GF-D8 (cell line): Measurements from ENCODE around the gene PCSK5.

Experiments
- DNase-seq: peaks from one replicate; lab custom pipeline; 2025; lab: John Stamatoyannopoulos, UW

The PCSK5 gene

GRCh38 chr9:76191493-76191892 is 301.0 kb downstream of the PCSK5 start:
- no peak for DNase-seq

DNA sequence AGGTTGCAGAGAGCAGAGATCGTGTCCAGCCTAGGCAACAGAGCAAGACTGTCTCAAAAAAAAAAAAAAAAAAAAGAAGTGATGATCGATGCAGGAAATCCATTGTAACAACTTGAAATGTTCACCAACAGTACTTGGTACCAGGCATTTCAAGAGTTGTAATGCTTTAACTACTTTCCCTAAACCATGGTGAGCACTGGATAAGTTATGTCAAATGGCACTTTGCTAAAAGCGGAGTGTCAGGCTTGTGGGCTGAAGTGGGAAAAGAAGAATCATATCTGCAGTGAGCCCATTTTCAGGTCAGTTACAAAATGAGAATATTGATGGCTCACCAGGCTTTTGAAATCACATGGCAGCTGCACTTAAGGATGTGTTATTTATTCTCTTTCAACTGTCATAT is 301.5 kb downstream of the PCSK5 start:
- DNase-seq, result no peak

DNA sequence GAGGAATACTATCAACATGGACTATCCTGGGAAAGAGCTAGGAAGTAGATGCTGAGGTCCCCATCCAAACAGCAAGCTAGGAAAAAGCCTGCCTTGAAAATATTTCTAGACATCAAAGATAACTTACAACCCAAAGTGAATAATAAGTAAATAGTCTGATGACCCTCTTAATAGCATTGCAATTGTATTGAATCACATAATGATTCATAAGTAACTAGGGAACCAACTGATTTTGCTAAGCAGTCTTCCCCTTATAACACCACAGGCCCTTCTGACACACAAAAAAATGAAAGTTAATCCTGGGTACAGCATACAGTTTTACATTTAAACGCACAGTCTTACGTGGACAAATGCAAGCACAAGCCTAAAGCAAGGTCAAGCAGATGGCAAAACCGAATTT is 304.4 kb downstream of the PCSK5 start:
- no peak for DNase-seq

DNA sequence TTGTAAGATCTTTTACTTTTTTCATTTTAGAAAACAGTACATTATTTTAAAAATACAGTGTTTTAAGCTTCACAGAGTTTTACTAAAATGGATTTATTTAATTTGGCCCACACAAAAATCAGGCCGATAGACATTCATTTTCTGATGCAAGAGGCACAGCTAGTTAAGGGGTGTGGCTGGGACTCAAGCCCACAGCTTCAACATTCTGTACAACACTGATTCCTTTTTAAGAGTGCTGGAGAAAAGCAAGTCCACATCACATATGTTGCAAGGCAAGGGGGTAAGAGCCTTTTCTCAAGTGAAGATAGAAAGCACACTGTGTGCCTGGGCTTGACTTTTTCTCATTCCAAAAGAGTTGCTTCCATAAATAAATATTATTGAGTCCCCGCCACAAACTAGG is 307.9 kb downstream of the PCSK5 start:
- DNase-seq, result no peak

DNA sequence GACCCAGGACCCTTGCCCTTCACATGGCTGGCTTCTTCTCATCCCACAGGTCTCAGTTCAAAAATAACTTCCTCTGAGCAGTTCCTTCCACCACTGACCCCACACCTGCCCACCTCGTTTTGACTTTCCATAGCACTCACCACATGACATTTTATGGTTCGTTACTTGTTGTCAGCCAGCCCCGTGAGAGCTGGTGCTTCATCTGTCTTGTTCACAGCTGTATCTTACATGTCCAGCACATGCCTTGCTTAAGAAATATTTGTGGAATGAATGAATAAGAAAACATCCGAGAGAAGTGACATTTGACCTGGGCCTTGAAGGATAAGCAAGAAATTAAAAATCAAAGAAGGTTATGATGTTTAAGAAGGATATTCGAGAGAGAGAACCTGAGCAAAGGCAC is 309.8 kb downstream of the PCSK5 start:
- DNase-seq, result no peak

DNA sequence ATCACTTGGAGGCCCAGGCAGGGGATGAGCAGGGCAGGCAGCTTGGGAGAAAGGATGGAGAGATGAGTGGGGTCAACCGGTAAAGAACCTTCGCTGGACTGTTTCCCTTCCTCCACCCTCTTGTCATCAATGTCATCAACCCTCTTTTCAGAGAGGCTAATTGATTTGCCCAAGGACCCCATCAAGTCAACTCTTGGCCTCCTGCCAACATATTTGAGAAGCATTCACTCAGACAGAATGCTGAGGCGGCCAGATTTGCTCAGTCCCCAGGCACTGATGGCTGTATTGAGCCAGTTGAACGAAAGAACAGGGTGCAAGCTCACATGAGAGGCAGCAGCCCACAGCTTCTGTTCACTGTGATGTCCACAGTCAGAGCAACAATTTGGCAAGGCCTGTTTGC is 310.3 kb downstream of the PCSK5 start:
- no peak for DNase-seq

DNA sequence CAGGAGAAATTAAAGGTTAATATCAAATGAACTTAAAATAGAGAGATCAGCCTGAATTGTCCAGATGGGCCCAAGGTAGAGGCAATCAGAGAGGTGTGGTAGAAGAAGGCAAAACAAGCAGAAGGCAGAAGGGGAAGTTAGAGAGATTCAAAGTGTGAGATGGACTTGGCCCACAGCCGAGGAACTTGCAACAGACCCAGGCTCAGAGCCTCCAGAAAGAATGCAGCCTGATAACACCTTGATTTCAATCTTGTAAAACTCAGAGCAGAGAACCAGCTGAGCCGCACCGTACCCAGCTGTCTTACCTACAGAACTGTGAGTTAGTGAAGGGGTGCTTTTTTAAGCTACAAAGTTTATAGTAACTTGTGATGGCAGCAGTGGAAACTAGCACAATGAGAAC is 312.9 kb downstream of the PCSK5 start:
- peak; percentile 30 for DNase-seq

- DNase-seq, result no peak
Measured at GRCh38 chr9:76206821-76207220, 316.3 kb downstream of the PCSK5 start.

DNA sequence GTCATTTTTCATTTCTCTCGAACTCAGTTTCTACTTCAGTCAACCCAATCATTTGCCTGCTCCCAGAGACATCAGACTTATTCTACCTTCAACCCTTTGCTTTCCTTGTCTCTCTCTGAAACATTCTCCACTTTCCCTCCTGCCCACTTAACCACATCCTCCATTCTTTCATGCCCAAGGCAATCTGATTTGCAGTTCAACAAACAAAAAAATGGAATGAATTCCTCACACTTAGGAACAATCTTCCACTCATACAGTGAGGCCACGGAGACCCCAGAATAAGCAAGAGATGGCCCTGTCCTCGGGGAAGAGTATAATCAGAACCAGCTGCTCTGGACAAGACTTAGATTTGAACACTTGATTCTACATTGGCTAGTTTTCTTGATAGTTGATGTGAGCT is 323.3 kb downstream of the PCSK5 start:
- DNase-seq, result no peak

DNA sequence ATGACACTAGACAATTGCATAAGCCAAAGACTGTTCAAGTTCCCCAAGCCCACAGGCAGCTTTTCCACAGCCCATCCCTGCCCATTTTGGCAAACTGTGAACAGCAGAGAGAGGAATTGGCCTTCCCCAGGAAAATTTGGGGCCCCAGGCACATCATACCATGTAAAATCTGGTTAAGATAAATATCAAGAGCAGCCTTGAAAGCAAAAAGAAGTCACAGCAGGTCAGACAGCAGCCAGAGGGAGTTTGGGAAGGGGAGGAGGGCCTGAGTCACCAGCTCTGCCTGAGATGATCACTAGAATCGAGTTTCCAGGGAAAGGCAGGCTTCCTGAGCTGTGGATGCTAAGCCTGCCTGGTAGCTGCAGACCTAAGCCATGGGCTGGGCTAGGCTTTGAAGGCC is 324.6 kb downstream of the PCSK5 start:
- DNase-seq, result no peak

- DNase-seq, result no peak
Measured at GRCh38 chr9:76216161-76216649, 325.7 kb downstream of the PCSK5 start.

- no peak for DNase-seq
Measured at GRCh38 chr9:76218117-76218885, 327.8 kb downstream of the PCSK5 start.

- no peak for DNase-seq
Measured at GRCh38 chr9:76218886-76219445, 328.5 kb downstream of the PCSK5 start.

DNA sequence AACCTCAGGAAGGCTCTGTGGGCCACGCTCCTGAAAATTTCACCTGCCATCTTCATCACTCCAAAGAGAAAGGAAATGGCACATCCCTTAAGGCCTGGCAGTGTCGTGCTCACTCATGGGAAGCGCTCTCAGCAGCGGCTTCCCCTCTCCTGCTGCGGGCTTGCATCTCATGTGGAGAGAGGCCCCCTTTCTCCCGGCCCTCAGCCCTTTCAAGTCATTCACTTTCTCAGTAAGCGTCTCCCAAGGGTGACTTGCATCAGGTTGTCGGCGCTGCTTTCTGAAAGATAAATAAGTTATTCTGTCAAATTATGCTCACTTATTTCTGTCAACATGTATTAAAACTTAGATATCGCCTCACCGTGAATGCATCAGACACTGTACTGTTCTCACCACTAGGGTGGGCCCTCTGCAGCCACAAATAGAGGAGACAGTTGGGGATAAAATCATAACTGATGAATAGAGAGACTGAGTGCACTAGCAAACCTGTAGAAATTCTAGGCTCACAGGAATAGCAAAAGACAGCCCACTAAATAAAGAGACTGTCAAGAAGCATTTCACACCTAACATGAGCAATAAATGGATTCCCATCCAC is 329.2 kb downstream of the PCSK5 start:
- DNase-seq, result no peak

- DNase-seq, result no peak
Measured at GRCh38 chr9:76221423-76221822, 330.9 kb downstream of the PCSK5 start.

GRCh38 chr9:76223749-76224340 is 333.4 kb downstream of the PCSK5 start:
- DNase-seq, result no peak

DNA sequence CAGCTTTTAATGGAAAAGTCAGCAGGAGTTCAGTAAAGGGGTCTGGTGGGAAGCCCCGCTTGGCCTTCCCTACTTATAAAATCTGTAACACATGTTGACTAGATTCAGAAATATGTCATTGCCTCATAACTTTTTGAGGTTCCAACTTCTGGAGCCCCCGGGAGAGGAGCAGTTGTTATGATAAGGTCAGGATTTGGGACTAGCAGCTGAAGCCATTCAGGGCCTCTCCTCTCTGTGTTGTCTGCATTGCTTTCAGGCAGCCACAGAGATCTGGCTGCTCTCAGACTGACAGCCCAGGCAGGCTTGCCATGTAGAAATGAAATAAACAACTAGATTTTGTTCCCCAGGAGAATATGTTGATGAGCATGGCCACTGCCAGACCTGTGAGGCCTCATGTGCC is 336.7 kb downstream of the PCSK5 start:
- DNase-seq, result no peak

GRCh38 chr9:76231001-76231400 is 340.5 kb downstream of the PCSK5 start:
- DNase-seq, result no peak

DNA sequence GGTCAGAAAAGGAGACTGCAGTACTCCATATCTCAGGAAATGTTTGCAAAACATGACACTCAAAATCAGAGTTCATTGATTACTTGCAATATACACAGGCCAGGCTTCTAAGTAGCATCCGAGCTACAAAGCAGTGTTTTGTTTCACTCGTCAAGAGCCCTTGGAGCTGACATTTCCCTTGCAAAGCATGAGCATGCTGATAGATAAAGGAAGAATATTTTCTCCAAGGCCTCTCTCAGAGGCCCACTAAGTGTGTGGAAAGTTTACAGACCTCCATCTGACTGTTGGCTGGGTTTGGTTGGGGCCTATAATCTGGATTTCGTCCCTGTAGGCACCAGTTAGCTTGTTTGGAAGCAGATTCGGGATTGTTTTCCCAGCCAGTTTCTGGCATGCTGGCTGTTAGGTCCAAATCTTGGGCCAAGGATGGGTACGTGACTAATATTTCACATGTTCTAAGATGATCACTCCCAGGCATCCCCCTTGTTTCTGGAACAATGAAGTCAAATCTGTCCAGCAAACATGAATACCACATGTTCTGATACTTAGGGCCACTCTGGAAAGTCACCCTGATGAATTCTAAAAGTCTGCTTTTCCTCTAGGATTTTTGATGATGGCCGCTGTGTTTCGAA is 342.5 kb downstream of the PCSK5 start:
- no peak for DNase-seq

DNA sequence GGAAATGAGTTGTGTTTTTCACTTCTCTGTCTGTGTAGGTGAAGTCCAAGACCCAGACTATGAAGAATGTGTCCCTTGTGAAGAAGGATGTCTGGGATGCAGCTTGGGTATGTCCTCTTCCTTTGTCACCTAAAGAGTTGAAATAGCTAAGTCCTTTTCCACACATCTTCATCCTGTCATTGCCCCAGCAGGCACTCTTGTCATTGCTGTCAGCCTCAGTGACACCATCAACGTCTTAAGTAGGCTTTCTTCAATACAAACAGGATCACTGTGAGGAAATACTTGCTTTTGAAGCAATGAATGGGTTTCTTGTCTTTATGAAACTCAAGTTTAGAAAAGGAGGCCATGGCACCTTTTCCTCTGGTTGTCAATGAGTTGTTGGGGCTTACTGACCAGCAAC is 350.1 kb downstream of the PCSK5 start:
- DNase-seq, result no peak

- DNase-seq, result no peak
Measured at GRCh38 chr9:76245518-76245917, 355.0 kb downstream of the PCSK5 start.

GRCh38 chr9:76246680-76247079 is 356.2 kb downstream of the PCSK5 start:
- no peak for DNase-seq

DNA sequence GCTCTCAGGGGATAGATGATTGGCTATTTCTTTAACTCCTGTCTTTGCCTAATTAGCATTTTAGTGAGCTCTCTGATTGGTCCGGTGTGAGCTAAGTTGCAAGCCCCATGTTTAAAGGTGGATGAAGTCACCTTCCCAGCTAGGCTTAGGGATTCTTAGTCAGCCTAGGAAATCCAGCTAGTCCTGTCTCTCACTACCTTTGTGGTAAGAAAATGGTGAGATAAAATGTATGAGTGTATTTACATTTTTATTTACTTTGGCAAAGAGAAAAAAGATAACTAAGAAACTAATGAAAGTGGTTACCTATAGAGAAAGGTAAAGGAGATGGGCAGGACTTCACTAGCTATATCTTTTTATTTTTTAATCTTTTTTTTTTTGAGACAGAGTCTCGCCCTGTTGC is 357.0 kb downstream of the PCSK5 start:
- no peak for DNase-seq
